Hematopoietic multipotent progenitor cell treated with erythropoietin and hydrocortisone succinate and interleukin-3 and kit ligand, for 6 days (in vitro differentiated cells): Measurements from ENCODE around the gene EVL.
"Not testable (repeated sequence)": the region's sequence is repeated elsewhere in the genome, so short reads cannot be mapped to it uniquely, and the experiment has no call there.

Experiments
- DNase-seq: peaks from one replicate; pipeline ENCODE4 v3.0.0-alpha.2; 2015

EVL gene

DNA sequence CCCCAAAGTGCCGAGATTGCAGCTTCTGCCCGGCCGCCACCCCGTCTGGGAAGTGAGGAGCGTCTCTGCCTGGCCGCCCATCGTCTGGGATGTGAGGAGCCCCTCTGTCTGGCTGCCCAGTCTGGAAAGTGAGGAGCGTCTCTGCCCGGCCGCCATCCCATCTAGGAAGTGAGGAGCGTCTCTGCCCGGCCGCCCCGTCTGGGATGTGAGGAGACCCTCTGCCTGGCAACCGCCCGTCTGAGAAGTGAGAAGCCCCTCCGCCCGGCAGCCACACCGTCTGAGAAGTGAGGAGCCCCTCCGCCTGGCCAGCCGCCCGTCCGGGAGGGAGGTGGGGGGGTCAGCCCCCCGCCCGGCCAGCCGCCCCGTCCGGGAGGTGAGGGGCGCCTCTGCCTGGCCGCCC is 115.4 kb downstream of the EVL start:
- not testable (repeated sequence) for DNase-seq

DNA sequence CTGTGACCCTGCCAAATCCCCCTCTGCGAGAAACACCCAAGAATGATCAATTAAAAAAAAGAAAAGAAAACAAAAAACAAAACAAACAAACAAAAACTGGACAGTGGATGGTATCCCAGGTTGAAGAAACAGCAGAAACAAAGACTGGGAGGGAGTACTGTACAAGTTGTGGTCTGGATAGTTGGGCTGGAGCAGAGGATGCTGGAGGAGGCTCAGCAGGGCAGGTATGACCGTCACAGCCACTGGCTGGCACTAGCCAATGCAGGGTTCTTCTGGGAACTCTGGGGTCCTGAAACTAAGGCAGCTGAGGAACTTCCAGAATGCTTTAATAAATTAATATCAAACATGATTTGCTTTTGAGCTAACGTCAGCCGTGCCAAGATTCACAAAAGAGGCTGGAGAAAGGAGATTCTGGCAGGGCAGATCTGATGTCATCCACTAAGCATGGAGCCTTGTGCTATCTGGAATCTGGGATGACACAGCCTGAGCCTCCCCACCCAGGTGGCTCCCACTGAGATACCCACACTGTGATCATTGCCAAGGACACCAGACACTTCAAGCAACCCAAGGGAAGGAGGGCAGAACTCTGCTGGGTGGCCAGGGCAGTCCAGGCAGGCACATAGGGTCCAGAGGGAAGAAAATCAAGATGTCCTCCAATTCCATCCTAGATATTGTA is 116.8 kb downstream of the EVL start:
- DNase-seq = not testable (repeated sequence)

DNA sequence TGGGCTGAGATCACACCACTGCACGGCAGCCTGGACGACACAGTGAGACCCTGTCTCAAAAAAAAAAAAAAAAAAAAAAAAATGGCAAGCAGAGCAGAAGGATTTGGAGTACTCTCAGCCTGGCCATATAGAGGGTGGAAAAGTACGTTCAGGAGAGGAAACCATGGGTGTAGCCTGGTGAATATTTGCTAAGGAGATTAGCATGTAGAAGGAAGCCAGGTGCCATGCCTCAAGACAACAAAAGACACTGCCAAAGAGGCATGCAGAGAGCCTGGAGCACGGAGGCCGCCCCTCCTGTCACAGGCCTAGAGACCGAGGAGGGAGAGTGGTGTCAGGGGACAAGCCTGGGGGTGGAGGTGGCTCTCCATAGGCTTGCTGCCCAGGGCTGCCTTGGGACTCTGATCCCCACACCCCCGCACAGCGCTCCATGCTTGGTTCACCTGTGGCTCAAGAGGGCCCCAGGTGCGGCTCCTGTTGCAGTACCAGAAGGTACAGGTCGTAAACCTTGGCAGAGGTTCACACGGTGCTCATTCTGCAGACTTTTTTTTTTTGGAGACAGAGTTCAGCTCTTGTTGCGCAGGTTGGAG is 122.1 kb downstream of the EVL start:
- DNase-seq = no peak

DNA sequence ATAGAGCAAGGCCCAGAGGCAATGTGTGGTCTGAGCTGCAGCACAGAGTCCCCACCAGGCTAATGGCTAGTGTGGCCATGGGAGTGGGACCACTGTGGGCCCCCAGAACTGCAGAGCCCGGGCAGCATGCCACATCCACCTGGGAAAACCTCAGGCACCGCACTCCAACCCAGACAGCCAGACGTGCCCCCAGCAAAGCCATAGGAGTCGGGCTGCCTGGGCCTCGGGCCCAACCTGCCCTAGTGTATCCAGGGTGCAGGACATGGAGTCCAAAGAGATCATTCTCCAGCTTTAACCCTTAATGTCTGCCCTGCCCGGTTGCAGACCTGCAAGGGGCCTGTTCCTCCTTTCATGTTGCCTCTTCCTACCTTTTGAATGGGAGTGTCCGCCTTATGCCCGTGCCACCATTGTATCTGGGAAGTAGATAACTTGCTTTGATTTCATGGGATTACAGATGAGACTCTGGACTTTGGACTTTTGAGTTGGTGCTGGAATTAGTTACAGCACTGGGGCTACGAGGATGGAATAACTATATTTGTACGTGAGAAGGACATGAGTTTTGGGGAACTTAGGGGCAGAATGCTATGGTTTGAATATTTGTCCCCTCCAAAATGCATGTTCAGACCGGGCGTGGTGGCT is 123.3 kb downstream of the EVL start:
- DNase-seq = no peak

DNA sequence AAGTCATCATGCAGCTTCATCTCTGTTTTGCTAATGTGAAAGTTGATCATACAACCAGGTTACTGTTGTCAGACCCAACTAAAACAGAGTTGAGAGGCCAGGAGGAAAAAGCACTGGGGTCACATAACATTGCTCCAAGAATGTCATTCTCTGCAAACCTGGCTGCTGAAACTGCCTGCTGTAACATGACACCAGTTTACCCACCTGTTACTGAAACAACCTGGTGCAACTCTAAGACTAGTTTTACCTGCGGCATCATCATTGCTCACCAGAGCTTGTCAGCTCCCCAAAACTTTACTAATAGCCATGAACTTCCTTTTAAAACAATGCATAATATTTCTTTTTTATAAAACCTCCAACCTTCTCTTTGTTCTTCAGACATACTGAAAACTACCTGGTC is 124.9 kb downstream of the EVL start:
- no peak for DNase-seq

DNA sequence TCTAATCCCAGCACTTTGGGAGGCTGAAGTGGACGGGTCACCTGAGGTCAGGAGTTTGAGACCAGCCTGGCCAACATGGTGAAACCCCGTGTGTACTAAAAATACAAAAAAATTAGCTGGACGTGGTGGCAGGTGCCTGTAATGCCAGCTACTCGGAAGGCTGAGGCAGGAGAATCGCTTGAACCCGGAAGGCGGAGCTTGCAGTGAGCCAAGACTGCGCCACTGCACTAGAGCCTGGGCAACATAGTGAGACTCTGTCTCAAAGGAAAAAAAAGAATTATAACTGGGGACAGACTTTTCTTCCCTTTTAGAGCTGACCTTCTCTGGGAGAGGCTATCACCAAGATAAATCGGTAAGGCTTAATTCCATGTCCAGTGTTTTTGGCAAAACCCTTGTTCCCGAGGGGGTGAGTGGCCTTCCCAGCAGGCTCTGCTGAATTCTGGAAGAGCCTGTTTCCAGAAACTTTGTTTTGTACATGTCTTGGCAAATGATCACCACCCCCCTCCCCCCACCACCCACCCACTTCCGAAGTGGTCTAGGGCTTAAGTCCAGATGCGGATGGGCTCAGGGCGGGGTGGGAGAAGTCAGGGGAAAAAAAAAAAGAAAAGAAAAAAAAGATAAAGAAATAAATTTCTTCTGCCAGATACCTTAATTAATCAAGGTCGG is 126.5 kb downstream of the EVL start:
- no peak for DNase-seq

DNA sequence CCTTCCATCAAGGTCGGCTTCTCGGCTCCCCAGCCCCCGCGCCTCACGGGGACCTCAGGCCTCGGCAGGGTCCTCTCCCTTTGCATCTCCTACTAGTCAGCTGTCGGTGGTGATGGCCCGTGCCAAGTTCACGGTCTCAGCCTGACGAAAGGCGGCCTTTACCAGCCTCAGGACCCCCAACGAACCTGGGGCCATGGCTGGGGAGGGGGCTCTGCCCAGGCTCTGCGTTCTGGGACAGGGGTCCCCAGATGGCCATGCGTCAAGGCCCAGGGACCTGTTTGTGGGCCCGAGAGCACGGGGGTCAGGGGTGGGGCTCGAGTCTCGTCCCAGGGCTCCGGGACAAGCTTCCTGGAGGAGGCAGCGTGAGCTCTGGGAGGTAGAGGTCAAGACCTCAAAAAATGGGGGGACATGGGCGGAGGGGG is 127.0 kb downstream of the EVL start:
- peak; percentile 40 for DNase-seq

DNA sequence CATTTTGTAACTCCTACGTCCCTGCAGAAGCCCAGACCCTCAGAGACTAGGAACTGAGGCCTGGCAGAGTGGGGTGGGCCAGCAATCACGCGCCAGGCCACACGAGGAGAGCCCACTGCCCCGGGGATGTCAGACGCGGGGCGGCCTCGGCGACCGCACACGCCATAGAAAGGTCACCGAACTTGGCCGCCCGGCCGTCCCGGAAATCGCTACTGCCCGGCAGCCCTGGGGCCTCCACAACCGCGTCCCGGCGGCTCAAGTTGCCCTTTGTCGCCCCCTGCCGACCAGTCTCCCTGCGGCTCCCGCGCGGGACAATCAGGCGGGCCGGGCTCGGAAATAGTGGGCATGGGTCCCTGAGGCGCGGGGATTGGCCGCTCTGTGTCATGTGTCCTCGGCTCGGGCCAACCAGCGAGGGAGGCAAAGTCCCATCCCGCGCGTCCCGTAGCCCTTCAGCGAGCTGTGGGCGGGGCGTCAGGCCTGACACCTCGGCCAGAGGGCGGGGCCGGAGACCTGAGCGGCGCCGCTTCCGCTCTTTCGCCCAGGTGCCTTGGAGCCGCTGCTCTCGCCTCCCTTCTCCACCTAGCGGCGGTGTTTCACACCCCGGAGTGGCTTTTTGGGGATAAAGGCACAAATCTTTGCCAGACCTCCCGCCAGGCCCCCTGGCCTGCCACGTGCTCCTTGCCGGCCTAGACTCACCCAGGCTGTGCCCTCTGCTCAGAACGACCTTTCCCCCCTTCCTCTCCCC is 127.6 kb downstream of the EVL start:
- DNase-seq = peak; percentile 100
